ENCODE data around the gene CDK5. TPM values are rescaled to one million over a fixed set of nuclear protein-coding genes. Genes with fewer than 3 reads are reported as not detected.

CDK5 gene
- total RNA-seq: 24.9 and 28.1 TPM in 2 replicates

DNA sequence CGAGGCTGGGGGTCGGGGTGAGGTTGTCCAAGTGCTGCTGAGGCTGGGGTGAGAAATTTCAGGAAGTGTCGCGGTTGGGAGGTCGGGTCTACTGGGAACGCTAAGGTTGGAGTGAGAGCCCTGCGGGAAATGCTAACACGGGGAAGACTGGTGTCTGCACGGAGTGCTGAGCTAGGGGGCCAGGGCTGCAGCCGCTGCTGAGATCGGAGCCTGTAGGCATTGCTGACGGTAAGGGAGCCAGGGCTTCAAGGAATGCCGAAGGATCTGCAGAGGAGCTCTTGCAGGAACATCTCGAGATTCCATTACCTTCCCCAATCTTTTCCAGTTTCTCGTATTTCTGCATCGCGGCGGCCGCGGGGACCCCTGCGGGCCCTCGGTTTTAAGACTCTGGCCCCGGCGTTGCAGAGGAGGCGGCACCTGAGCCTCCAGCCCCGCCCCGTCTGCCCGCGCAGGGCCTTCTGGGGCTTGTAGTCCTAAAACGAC lies at the start of gene CDK5:
Gene CDK5, minus strand, starts transcription at position 392 of the 483 bp plus-strand sequence. Its CDS starts 49 bp downstream, at position 343.
- H3K4me1 Mint-ChIP-seq (ENCODE audit: low read depth): peaks cover 53% of the 10 kb centered on the region

DNA sequence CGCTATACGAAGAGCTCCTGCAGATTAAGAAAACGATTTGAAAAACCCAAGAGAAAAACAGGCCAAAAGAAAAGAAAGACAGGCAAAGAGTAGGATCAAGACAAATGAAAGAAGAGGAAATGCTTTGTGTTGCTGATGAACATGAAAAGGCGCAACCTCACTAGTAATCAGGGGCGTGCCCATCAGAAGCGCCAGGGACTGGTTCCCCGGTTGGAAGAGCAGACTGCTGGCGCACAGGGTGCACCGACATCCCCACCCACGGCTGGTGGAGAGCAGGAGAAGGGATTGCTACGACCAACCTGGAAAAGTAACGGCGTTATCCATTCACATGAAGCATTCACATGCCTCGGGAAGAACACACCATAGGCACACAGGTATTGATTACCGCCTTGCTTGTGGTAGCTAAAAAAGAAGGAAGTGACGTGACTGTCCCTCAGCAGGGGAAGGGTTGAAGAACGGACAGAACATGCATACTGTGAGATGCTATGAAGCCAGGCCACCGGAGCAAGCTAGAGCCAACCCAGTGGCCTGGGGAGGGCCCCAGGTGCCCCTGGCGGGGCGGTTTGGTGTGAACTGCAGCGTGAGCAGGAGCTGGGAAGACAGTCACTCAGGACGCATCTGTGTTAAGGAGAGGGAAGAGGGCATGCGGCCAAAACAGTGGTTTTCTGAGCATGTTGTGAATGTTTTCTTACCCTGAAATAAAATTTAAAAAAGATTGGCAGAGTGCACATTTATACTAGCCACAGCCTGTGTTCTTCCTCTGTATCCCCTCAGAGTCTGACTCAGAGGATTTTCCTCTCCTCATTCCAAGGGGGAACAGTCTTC lies 46.9 kb upstream of the CDK5 start:
- Mint-ChIP-seq H3K9me3 (no peaks in the 10 kb centered on the region), H3K27me3 (ENCODE audit: insufficient read depth) (peaks cover 3% of the 10 kb centered on the region), H3K27ac (no peak overlapping the region), H3K36me3 (ENCODE audit: low read depth) (no peaks in the 10 kb centered on the region), H3K4me1 (ENCODE audit: low read depth) (no peaks in the 10 kb centered on the region), H3K4me3 (no peak overlapping the region)
- no peak for DNase-seq (ENCODE audit: low spot score)
- intact Hi-C loops (cut with micrococcal nuclease): no loop called here

More for the DNA sequence above, at the start of gene CDK5:
- peak within 1 kb of the TSS; percentile 92 for H3K27ac Mint-ChIP-seq
- H3K9me3 Mint-ChIP-seq: no peaks in the 10 kb centered on the region
- intact Hi-C loops (cut with micrococcal nuclease): loop anchor here (1.0 kb wide), 1 partner anchor 49 kb away; no protein-coding TSS in a partner anchor
- no peak for DNase-seq (ENCODE audit: low spot score)
- H3K27me3 Mint-ChIP-seq (ENCODE audit: insufficient read depth): no peaks in the 10 kb centered on the region
- H3K4me3 Mint-ChIP-seq: peak within 1 kb of the TSS; percentile 93
- peaks cover 4% of the 10 kb centered on the region for H3K36me3 Mint-ChIP-seq (ENCODE audit: low read depth)

DNA sequence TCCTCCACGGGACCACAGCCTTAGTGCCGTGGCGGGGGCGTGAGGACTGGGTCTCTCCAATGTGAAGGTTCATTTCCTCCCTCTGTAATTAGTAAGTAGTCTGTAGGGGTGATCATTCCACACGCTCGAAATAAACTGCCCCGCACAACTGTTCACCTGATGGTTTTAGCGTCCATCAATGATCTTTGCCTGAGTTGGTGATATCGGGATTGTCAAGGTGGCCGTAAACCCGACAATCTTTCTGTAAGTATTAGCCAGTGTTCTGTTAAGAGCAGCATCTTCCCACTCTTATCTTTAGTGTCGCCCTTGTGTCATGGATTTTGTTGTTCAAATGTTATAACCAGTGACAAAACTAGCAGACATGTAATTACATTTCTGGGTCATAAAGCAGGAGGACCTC lies 46.3 kb upstream of the CDK5 start:
- no peak for DNase-seq (ENCODE audit: low spot score)
- intact Hi-C loops (cut with micrococcal nuclease): no loop called here
- H3K4me1 Mint-ChIP-seq (ENCODE audit: low read depth): no peaks in the 10 kb centered on the region
- H3K27me3 Mint-ChIP-seq (ENCODE audit: insufficient read depth): peaks cover 3% of the 10 kb centered on the region
- H3K27ac Mint-ChIP-seq: no peak overlapping the region
- H3K36me3 Mint-ChIP-seq (ENCODE audit: low read depth): no peaks in the 10 kb centered on the region
- no peaks in the 10 kb centered on the region for H3K9me3 Mint-ChIP-seq
- no peak overlapping the region for H3K4me3 Mint-ChIP-seq

DNA sequence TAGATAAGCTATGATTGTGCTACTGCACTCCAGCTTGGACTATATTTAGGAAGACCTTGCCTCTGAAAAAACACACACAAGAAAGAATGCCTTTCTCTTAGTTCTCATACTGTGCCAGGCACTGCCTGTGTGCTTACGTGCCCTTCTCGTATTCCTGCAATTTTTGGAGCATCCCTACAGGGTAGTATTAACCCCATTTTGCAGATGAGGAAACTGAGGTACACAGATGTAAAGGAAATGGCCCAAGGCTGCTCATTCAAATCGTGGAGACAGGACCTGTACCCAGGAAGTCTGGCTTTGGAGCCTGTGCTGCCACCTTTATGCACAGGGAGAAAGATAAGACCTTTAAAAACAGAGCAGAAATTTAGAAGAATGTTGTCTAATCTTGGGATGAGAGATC lies 45.3 kb upstream of the CDK5 start:
- intact Hi-C loops (cut with micrococcal nuclease): no loop called here
- no peak overlapping the region for H3K4me3 Mint-ChIP-seq
- H3K27me3 Mint-ChIP-seq (ENCODE audit: insufficient read depth): peaks cover 3% of the 10 kb centered on the region
- H3K27ac Mint-ChIP-seq: no peak overlapping the region
- no peak for DNase-seq (ENCODE audit: low spot score)
- H3K36me3 Mint-ChIP-seq (ENCODE audit: low read depth): no peaks in the 10 kb centered on the region
- H3K4me1 Mint-ChIP-seq (ENCODE audit: low read depth): no peaks in the 10 kb centered on the region
- H3K9me3 Mint-ChIP-seq: no peaks in the 10 kb centered on the region

DNA sequence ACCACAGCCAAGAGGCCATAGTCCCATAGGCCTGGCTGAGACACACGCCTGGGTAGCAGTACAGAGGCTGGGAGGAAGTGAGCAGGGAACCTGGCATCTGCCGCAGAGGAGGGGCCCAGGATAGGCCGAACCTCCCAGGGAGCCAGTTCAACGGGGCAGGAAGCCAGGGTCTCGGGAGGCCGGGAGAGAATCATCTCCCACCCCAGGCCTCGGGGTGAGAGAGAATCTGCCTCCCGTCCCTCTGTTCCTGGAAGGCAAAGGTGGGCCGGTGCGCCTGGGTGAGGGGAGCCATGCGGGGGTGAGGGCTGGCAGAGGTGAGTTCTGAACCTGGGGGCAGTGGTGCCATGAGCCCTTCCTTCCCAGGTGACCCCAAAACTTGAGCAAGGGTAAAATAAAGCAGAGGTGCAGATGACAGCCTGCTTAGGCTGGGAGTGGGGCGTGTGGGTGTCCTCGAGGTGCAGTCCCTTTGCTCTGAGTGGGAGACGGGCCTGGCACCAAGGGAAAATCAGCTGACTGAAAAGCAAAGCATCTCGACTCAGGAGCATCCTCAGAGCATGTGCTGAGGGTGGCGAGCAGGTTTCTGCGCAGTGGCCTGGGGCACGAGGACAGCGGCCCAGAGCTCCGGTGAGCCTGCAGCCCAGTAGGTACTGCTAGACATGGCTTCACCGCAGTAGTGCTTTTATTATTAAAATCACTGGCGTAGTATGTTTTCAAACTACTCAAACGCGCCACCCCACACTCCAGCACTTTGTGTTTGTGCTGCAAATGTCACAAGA lies 44.1 kb upstream of the CDK5 start:
- Mint-ChIP-seq H3K27me3 (ENCODE audit: insufficient read depth) (peaks cover 3% of the 10 kb centered on the region), H3K9me3 (no peaks in the 10 kb centered on the region), H3K4me3 (no peak overlapping the region), H3K27ac (no peak overlapping the region), H3K36me3 (ENCODE audit: low read depth) (no peaks in the 10 kb centered on the region), H3K4me1 (ENCODE audit: low read depth) (no peaks in the 10 kb centered on the region)
- no peak for DNase-seq (ENCODE audit: low spot score)
- intact Hi-C loops (cut with micrococcal nuclease): no loop called here

DNA sequence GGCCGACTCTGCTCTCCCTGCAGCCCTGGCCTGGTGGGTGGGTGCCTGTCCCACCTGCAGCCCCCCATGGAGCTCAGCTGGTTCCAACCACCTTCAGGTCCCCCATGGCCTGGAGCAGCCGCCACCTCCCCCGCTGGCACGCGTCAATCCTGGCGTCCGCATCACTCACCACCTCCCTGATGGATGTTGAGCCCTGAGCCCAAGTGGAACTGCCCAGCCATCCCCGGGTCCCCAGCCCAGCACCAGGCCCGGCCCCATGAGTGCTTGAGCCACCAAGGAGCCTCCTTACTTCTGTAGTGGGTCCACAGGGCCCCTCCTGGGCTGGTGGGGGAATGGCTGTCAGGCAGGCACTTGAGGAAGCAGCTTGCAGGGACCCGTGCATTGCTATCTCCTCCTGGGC lies 43.2 kb upstream of the CDK5 start:
- Mint-ChIP-seq H3K9me3 (no peaks in the 10 kb centered on the region), H3K4me3 (no peak overlapping the region), H3K27me3 (ENCODE audit: insufficient read depth) (peaks cover 2% of the 10 kb centered on the region), H3K4me1 (ENCODE audit: low read depth) (no peaks in the 10 kb centered on the region), H3K36me3 (ENCODE audit: low read depth) (no peaks in the 10 kb centered on the region), H3K27ac (no peak overlapping the region)
- no peak for DNase-seq (ENCODE audit: low spot score)
- intact Hi-C loops (cut with micrococcal nuclease): no loop called here

DNA sequence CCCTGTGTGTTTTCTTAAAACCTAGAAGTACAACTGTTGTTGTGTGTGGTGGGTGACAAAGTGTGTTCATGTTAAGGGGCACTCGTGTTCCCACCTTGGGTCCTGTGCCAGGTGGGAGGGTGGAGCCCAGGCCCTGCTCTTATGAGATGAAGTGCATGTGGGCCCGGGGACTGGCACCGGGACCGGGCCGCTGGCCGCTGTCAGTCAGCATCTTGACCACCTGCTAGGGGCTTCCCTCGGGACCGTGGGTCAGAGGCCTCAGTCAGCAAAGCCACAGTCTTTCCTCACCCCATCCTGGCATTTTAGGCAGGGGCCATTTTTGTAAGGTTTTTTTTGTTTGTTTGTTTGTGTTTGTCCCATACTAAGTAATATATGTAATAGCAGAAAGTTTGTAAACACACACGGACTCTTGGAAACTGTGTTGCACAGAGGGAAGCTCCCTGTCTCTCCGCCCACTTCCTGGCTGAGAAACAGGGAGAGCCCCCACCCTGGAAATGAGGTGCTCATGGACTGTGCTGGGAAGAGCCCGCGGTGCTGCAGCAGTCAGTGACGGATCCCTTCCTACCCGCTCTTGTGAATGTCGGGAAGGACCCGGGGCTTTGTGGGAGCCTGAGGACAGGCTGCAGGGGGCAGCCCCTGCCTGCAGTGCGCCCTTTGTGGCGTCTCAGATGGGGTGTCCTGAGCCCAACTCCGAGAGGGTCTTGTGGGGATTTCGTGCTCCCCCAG lies 42.0 kb upstream of the CDK5 start:
- Mint-ChIP-seq H3K9me3 (no peaks in the 10 kb centered on the region), H3K36me3 (ENCODE audit: low read depth) (no peaks in the 10 kb centered on the region), H3K4me3 (no peak overlapping the region), H3K27me3 (ENCODE audit: insufficient read depth) (no peaks in the 10 kb centered on the region), H3K4me1 (ENCODE audit: low read depth) (no peaks in the 10 kb centered on the region), H3K27ac (no peak overlapping the region)
- DNase-seq (ENCODE audit: low spot score): no peak
- intact Hi-C loops (cut with micrococcal nuclease): no loop called here

DNA sequence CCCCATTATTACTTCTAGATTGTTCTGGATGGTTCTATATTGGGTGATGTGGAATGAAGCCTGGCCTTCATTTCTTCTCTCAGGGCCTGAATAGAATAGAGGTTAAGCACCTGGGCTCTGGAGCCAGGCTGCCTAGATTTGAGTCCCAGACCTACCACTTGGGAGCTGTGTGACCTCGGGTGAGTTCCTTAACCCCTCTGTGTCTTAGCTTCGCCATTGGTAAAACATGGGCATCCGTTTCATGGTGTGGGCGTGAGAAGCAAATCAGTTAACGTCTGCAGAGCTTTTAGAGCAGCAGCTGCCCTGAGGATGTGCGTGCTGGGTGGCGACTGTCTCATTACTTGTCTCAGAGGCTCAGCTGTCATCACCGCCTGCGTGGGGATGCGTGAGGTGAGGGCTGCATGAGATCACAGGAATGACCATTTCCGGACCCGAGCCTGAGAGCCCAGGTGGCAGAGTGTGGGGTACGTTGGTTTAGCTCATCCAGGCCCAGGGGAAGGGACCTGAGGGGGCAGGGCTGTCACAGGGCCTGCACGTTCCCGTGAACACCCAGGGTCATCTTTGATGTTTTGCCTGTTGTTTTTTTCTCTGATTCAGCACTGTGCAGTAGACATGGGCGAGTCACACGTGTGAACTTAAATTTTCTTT lies 38.3 kb upstream of the CDK5 start:
- H3K9me3 Mint-ChIP-seq: no peaks in the 10 kb centered on the region

DNA sequence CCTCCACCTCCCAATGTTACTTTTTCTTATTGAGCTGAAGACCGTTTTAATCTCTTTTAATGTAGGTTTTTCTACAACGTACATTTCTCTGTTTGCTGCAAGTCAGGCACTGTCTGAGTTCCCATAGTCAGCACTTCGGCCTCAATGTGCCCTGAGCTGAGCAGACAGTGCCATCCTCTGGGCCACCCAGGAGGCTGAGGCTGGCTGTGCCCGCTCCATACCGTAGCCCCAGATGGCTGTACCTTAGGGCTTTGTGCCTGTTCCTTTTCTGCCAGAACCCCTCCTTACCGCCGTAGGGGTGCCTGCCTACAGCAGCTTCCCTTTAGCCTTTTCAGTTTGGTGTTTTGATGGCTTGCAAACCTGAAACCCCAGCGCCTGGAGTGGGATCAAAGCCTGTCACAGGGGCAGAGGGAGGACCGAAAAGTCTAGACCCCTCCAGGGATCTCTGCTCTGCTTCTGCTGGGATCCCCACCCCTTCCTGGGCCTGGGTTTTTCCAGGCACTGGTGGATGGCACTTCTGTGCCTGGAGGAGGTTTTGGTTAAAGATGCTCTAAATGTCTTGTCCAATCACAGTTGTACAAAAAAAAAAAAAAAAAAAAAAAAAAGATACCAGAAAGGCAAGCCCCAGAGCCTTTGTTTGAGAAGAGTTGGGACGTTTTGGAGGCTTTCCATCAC lies 37.6 kb upstream of the CDK5 start:
- no peaks in the 10 kb centered on the region for H3K27me3 Mint-ChIP-seq (ENCODE audit: insufficient read depth)
- H3K27ac Mint-ChIP-seq: no peak overlapping the region
- peaks cover 9% of the 10 kb centered on the region for H3K4me1 Mint-ChIP-seq (ENCODE audit: low read depth)
- H3K36me3 Mint-ChIP-seq (ENCODE audit: low read depth): no peaks in the 10 kb centered on the region
- no peak for DNase-seq (ENCODE audit: low spot score)
- intact Hi-C loops (cut with micrococcal nuclease): no loop called here
- H3K4me3 Mint-ChIP-seq: no peak overlapping the region
- H3K9me3 Mint-ChIP-seq: no peaks in the 10 kb centered on the region

More for the DNA sequence above, 38.3 kb upstream of the CDK5 start:
- DNase-seq (ENCODE audit: low spot score): no peak
- H3K27ac Mint-ChIP-seq: no peak overlapping the region
- H3K36me3 Mint-ChIP-seq (ENCODE audit: low read depth): no peaks in the 10 kb centered on the region
- H3K27me3 Mint-ChIP-seq (ENCODE audit: insufficient read depth): no peaks in the 10 kb centered on the region
- peaks cover 9% of the 10 kb centered on the region for H3K4me1 Mint-ChIP-seq (ENCODE audit: low read depth)
- H3K4me3 Mint-ChIP-seq: no peak overlapping the region
- intact Hi-C loops (cut with micrococcal nuclease): no loop called here

DNA sequence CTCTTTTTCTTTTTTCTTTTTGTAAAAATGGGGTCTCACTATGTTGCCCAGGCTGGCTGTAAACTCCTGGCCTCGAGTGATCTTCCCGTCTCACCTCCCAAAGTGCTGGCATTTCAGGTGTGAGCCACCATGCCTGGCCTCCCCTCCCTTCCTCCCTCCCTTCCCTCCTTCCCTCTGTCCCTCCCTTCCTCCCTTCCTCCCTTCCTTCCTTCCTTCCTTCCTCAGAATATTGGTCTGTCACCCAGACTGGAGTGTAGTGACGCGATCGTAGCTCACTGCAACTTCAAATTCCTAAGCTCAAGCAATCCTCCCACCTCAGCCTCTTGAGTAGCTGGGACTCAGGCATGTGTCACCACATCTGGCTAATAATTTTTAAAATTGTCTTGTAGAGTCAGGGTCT lies 37.0 kb upstream of the CDK5 start:
- H3K4me3 Mint-ChIP-seq: no peak overlapping the region
- no peaks in the 10 kb centered on the region for H3K36me3 Mint-ChIP-seq (ENCODE audit: low read depth)
- no peaks in the 10 kb centered on the region for H3K27me3 Mint-ChIP-seq (ENCODE audit: insufficient read depth)
- intact Hi-C loops (cut with micrococcal nuclease): no loop called here
- no peak overlapping the region for H3K27ac Mint-ChIP-seq
- H3K9me3 Mint-ChIP-seq: no peaks in the 10 kb centered on the region
- no peak for DNase-seq (ENCODE audit: low spot score)
- H3K4me1 Mint-ChIP-seq (ENCODE audit: low read depth): peaks cover 9% of the 10 kb centered on the region

DNA sequence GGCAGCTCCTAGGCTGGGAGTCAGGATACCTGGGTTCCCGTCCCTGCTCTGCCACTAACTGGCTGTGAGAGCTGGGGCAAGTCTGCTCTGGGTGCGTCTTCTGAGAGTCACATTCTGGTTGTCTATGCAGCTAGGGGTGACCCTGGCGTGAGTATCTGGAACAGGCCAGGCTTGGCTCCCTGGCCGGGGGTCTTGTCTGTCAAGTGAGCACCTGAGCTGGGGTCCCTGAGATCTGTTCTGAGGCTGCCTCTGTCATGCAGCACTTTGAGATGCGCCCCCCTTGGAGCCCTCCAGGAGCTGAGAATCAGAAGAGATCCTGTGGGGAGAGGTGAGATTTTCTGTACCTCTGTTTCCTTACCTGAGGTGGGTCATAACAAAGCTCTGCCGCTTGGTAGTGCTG lies 36.1 kb upstream of the CDK5 start:
- Mint-ChIP-seq H3K27ac (no peak overlapping the region), H3K36me3 (ENCODE audit: low read depth) (peaks cover 3% of the 10 kb centered on the region), H3K4me1 (ENCODE audit: low read depth) (peaks cover 16% of the 10 kb centered on the region), H3K27me3 (ENCODE audit: insufficient read depth) (peaks cover 3% of the 10 kb centered on the region), H3K9me3 (no peaks in the 10 kb centered on the region), H3K4me3 (no peak overlapping the region)
- intact Hi-C loops (cut with micrococcal nuclease): no loop called here
- no peak for DNase-seq (ENCODE audit: low spot score)

DNA sequence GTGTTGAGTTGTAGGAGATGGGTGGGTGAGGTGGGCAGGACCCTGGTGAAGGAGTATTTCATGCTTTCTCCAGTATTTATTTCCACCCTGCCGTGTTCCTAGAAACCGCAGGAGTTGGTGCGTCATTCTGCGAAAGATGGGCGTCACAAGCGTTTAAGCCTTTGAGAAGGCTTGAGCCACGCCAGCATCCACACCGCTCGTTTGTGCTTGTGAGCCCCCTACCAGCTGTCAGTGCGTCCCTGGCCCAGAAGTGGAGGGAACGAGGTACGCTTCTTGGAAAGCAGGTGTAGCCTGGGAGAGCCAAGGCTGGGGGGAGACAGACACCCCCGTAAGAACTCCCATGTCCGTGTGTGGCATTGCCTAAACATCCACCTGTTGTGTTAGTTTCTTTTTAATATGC lies 34.3 kb upstream of the CDK5 start:
- Mint-ChIP-seq H3K9me3 (no peaks in the 10 kb centered on the region), H3K4me3 (no peak overlapping the region), H3K27ac (no peak overlapping the region), H3K36me3 (ENCODE audit: low read depth) (peaks cover 5% of the 10 kb centered on the region), H3K27me3 (ENCODE audit: insufficient read depth) (peaks cover 8% of the 10 kb centered on the region), H3K4me1 (ENCODE audit: low read depth) (peaks cover 16% of the 10 kb centered on the region)
- intact Hi-C loops (cut with micrococcal nuclease): no loop called here
- no peak for DNase-seq (ENCODE audit: low spot score)
